Thoracic aorta (tissue), 2 donors: Measurements from ENCODE around the gene RAC2. TPM values are rescaled to one million over a fixed set of nuclear protein-coding genes. Genes with fewer than 3 reads are reported as not detected.

Source experiments
- ATAC-seq: fragments of 150-250 bp; one replicate; pipeline ENCODE4 v1.8.0; 2017; ENCODE audit warnings: low read depth; ENCODE audit not compliant: insufficient number of reproducible peaks, low FRiP score
- DNase-seq: peaks from one replicate; pipeline ENCODE4 v3.0.0-alpha.2; 2020; ENCODE audit warnings: low spot score
- H3K27ac ChIP-seq, 2 donors: fragments of 200-600 bp; sonication (generic); 1 replicate in 1 of 2; 2 replicates in 1 of 2; pipeline ENCODE4 v1.5.1; 2016; ENCODE audit warnings: mild to moderate bottlenecking in 2 of 2, moderate library complexity in 2 of 2
- H3K27me3 ChIP-seq: fragments of 200-600 bp; sonication (generic); replicated peaks from 2 replicates; pipeline ENCODE4 v1.6.0; 2016; ENCODE audit warnings: mild to moderate bottlenecking; ENCODE audit not compliant: insufficient read depth
- H3K36me3 ChIP-seq: fragments of 200-600 bp; sonication (generic); one replicate; pipeline ENCODE4 v1.5.1; 2016
- H3K4me1 ChIP-seq, 2 donors: fragments of 200-600 bp; sonication (generic); 1 replicate in 1 of 2; 2 replicates in 1 of 2; pipeline versions ENCODE4 v1.5.1 to v1.6.0; 2016; ENCODE audit warnings: low read depth in 2 of 2, mild to moderate bottlenecking in 1 of 2; ENCODE audit not compliant: control insufficient read depth in 1 of 2
- H3K4me3 ChIP-seq: fragments of 200-600 bp; sonication (generic); 2 replicates; pipeline ENCODE4 v1.5.1; 2016; ENCODE audit warnings: mild to moderate bottlenecking
- H3K9me3 ChIP-seq: fragments of 200-600 bp; sonication (generic); 2 replicates; pipeline ENCODE4 v1.5.1; 2016
- CTCF ChIP-seq: fragments of 200-600 bp; sonication (generic); IDR thresholded peaks from one replicate; pipeline ENCODE4 v1.5.1; 2019; ENCODE audit warnings: antibody characterized with exemption
- total RNA-seq, 2 donors: library from RNA; depleted of rRNA; stranded (reverse); fragments of >200 nt; gene quantifications; one replicate each; pipeline versions ENCODE4 v1.1.0 to v1.2.3, GENCODE V29; 2016

Gene RAC2
- total RNA-seq, 2 donors from 2014 or later: 10.7 to 16.2 TPM

GRCh38 chr22:37199103-37199759, 44.8 kb downstream of the RAC2 start:
- H3K27ac ChIP-seq: peak overlapping the region; percentile 84 to 88
- H3K4me1 ChIP-seq: peaks cover 22 to 36% of the 10 kb centered on the region in 2 donors
- peak overlapping the region; percentile 78 for H3K4me3 ChIP-seq
- H3K36me3 ChIP-seq: no peaks in the 10 kb centered on the region
- H3K27me3 ChIP-seq: no peaks in the 10 kb centered on the region
- DNase-seq (peak; percentile 93), ATAC-seq (peak; percentile 90)
- TF ChIP-seq CTCF: peak; percentile 88
- H3K9me3 ChIP-seq: no peaks in the 10 kb centered on the region

- Histone ChIP-seq H3K4me1 (peaks cover 22 to 36% of the 10 kb centered on the region in 2 donors), H3K27ac (peak overlapping the region; percentile 84 to 88), H3K9me3 (no peaks in the 10 kb centered on the region), H3K36me3 (no peaks in the 10 kb centered on the region), H3K4me3 (peak overlapping the region; percentile 78), H3K27me3 (no peaks in the 10 kb centered on the region)
- DNase-seq: no peak
- peak; percentile 50 for ATAC-seq
- TF ChIP-seq CTCF: peak; percentile 87
Observed at GRCh38 chr22:37198258-37199102, 45.6 kb downstream of the RAC2 start.

GRCh38 chr22:37197451-37198257, 46.4 kb downstream of the RAC2 start:
- H3K27me3 ChIP-seq: no peaks in the 10 kb centered on the region
- ATAC-seq (no peak), DNase-seq (no peak)
- no peaks in the 10 kb centered on the region for H3K36me3 ChIP-seq
- TF ChIP-seq CTCF: no peak
- peaks cover 22 to 36% of the 10 kb centered on the region in 2 donors for H3K4me1 ChIP-seq
- H3K9me3 ChIP-seq: no peaks in the 10 kb centered on the region
- peak overlapping the region; percentile 78 for H3K4me3 ChIP-seq
- H3K27ac ChIP-seq: peak overlapping the region; percentile 84 to 88

GRCh38 chr22:37196539-37197450, 47.3 kb downstream of the RAC2 start:
- no peak for ATAC-seq
- DNase-seq: no peak
- peaks cover 22 to 36% of the 10 kb centered on the region in 2 donors for H3K4me1 ChIP-seq
- TF ChIP-seq CTCF: no peak
- H3K36me3 ChIP-seq: no peaks in the 10 kb centered on the region
- H3K27me3 ChIP-seq: no peaks in the 10 kb centered on the region
- H3K9me3 ChIP-seq: no peaks in the 10 kb centered on the region
- H3K4me3 ChIP-seq: no peak overlapping the region
- H3K27ac ChIP-seq: peak overlapping the region; percentile 33 to 84
